HG03460 (cell line): ENCODE measurements around the gene GFRA1.

Source experiments
- ATAC-seq: cut with Tn5 transposase; IDR thresholded peaks from one replicate; pipeline ENCODE4 v1.9.1; 2021; ENCODE audit not compliant: unreplicated experiment

Gene GFRA1

DNA sequence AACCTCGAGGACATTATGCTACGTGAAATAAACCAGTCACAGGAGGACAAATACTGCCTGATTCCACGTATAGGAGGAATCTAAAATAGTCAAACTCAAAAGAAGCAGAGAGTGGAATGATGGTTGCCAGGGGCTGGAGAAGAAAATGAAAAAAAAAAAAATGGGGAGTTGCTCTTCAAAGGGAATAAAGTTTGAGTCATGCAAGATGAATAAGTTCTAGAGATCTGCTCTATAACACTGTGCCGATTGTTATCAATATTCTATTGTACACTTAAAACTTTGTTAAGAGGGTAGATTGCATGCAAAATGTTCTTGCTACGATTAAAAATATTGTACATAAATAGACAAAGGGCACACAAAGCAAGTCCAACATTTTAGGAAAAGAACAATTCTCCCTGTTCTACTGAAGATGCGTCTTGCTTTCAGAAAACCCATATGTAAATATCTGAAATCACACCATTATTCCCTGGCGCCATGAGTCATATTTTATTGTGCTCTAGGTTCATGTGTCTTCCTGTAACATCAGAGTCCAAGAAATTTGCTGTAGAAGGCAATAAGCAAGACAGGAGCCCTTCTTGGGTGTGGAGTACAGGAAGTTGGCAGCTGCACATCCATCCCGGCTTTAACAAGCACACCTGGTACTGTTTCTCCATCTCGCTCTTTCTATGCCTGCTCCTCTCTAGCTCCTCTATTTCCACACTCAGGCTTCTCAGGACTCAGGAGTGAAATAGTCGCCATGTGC lies 145.9 kb downstream of the GFRA1 start:
- ATAC-seq: no peak

DNA sequence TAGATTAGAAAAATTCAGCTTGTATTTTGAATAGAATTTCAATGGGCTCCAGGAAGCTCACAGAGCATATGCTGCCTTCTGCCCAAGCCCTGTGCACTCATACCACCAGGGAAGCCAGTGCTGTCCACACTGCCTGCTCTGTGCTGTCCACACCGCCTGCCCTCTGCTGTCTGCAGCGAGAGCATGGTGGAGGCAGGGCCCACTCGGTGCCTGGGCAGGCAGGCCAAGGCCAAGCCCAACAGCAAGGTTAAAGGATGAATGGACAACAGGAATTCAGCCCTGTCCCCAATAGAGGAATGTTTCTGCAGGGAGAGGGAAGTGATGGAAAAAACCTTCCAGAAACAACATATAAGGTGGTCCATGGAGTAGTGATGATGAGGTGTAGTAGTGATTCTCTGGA lies 146.8 kb downstream of the GFRA1 start:
- no peak for ATAC-seq

DNA sequence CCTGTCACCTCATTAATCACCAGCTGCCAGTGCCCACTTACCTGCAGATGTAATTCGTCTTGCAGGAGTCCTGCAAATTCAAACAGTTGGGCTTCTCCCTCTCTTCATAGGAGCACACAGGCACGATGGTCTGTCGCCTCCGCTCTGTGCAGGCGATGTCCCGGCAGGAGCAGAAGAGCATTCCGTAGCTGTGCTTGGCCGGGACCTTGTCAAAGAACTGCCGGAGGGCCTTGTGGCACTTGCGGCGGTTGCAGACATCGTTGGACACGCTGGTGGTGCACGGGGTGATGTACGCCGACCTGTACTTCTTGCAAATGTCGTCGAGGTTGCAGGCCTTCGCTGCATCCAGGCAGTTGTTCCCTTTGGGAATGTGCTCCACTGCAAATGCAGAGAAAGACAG lies 147.8 kb downstream of the GFRA1 start:
- ATAC-seq: no peak

DNA sequence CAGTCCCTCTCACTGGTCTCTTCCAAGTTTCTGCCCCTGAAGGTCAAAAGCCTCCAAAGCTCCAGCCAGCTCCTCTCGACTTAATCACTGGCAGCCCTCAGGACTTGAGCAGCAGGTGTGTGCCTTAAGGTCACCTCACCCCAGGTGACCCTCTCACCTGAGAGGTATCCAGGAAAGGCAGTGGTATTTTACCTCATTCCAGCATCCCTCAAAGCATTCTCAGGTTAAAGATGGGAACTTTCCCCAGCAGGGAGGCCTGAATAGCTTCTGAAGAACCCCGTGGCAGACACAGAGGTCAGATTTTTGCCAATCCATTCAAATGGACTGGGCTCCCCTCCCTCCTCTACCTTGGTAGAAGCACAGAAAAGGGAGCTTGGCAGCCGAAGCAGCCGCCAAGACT lies 148.2 kb downstream of the GFRA1 start:
- ATAC-seq: no peak

DNA sequence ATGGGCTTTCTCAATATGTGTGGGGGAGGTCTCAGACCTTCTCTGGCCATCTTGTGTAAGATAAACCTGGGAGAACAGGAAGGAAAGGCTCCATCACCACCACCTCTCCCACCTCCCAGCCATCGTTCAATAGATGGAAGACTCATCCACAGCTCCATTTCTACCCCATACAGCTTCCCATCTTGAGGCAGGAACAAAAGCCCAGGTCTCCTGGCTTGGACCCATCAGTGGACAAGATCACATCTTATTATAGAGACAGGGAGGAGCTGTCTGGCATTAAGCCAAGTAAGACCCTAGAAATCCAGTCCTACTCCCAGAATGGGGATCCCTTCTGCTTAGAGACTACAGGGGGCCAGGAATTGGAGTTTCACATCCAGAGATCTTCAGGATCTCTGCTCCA lies 150.3 kb downstream of the GFRA1 start:
- ATAC-seq: no peak

DNA sequence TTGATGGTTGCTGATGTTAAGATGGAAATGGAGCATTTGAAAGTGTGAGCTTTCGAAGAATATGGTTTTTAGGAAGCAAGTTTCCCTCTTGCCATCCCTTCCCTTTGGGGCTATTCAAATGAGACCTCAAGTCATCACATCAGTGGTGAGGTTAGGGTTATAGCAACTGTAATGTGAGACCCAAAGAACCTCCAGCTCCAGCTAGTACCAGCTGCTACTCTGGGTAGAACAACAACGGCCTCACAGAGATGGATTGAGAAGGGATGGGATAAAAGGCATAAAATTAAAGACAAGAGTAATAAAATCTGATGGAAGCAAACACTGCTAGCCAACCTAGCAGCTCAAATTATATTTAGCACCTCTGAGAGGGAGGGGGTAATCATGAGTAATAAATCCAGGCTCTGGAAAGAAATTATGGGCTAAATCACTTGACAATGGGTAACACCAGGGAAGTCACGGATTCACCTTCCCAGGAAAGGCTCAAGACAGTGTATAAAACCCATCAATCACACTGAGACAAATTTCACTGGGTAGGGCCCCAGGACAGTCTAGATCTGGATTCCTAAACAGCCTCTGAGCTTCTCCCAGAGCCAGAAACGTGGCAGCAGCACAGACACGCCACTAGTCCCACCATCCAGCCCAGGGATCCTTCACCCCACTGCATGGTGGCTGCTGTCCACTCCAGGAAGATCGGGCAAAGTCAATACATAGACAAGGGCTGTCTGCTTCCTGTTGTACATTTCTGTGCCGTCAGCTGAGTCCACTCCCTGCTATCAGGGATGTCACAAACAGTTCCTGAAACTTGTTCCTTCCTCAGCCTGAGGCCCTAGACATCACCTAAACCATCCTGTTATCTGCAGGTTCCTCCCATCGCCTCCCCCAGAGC lies 151.1 kb downstream of the GFRA1 start:
- ATAC-seq: no peak

- ATAC-seq: no peak
These were observed 152.1 kb downstream of the GFRA1 start for GRCh38 chr10:116120688-116121455.

DNA sequence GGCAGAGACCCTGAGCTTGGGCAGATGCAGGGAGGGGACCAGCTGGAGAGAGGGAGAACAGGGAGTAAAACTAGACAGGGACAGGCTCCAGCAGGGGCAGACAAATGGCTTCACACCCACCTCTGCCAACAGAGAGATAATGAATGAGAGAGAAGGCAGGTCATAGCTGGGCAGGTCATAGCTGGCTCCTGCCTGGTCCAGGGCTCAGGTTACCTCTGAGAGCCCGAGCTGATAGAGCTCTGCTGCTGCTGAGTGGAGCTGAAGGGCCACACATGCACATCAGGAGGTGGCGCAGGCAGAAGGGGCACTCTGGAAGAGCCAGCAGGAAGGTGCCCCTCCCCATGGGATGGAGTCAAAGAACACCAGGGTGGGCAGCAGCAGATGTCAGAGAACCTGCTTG lies 154.2 kb downstream of the GFRA1 start:
- ATAC-seq: no peak

- no peak for ATAC-seq
These were observed 157.2 kb downstream of the GFRA1 start for GRCh38 chr10:116115797-116116196.

DNA sequence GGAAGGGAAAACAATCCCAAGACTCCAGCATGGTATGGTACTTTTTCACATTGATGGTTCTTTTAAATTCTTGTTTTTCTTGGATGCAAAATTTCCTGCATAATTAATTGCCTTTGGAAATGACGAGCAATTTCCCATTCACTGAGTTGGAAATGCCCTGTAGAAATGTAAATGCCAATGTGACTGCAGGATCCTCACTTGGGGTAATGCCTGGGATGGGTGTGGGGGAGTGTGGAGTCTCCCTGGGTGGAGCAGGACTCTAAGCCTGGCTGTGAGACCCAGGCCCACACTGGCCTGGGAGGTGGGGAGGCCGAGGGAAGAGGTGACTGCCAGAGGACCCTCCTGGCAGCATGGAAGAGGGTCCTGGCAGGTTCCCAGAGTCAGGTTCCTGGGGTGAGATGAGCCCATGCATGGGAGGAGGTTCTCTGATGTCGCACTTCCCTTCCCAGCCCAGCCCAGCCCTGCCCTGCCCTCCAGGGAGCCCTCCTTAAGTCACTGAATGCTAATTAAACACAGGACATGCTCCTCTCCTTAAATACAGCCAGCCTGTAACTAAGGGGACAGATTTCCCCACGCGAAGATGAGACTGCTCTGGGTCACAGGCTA lies 157.9 kb downstream of the GFRA1 start:
- ATAC-seq: no peak

GRCh38 chr10:116113721-116114501 lies 159.1 kb downstream of the GFRA1 start:
- no peak for ATAC-seq

- ATAC-seq: no peak
These were observed 160.5 kb downstream of the GFRA1 start for GRCh38 chr10:116112232-116113231.

GRCh38 chr10:116111483-116112095 lies 161.4 kb downstream of the GFRA1 start:
- ATAC-seq: no peak

DNA sequence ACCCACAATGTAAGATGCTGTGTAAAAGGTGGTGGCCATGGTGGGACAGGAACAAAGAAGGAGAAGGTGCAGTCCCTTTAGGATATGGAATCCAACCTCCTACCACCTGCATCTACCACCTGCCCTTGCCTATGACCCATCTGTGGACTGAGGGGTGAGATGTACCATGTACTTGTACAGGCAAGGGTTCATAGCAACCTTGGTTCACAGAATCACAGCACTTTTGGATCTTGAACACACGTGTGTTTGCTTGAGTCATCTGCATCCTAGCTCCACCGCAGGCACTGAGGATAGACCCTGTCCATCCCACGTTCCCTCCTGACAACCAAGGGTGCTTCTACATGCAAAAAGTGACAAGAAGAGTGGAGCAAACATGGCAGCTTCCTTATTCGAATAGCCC lies 162.3 kb downstream of the GFRA1 start:
- no peak for ATAC-seq

- ATAC-seq: no peak
These were observed 163.1 kb downstream of the GFRA1 start for GRCh38 chr10:116109881-116110280.

DNA sequence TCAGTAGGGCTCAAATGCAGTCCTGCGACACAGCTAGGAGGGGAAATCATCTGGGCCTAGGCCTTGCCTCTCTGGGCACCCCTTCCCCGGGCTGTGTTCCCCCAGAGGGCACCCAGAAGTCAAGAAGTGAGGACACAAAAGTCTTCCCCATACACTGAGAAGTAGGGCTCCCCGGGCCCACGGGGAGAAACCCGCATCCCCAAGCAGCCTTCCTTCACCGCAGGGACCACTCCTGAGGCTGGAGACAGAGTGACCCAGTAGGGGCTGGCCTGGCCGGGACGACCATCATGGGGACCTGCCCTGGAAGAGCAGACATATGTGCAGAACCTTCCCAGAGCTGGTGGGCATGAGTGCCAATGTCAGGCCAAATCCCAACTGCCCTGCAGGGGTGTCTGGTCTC lies 163.5 kb downstream of the GFRA1 start:
- no peak for ATAC-seq

- ATAC-seq: no peak
These were observed 164.9 kb downstream of the GFRA1 start for GRCh38 chr10:116108095-116108494.

DNA sequence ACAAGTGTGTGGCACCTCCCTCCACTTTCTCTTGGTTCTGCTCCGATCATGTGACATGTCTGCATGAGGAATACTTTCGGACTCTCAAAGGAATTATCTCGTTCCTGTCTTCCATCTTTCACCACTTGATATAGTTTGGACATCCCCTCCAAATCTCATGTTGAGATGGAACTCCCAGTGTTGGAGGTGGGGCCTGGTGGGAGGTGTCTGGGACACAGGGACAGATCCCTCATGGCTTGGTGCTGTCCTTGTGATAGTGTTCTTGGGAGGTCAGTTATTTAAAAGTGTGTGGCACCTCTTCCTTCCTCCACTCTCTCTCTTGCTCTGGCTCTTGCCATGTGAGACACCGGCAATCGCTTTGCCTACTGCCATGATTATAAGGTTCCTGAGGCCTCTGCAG lies 166.4 kb downstream of the GFRA1 start:
- ATAC-seq: no peak

DNA sequence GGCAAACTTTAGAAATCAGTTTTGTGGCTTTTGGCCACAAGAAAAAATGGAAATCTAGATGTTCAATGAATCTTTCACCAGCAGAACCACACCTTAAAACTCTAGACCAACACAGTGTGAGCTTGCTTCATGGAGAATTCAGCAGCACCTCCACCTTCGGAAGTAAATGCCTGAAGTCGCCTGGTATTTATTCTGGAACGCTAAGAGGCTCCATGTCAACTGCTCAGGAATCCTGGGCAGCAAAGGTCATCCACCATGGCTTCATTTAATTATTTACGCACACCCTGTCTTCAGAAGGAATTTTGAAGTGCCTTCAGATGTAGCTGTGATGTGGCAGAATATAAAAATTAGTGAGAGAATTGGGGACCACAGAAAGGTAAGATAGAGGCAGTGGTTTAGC lies 167.7 kb downstream of the GFRA1 start:
- no peak for ATAC-seq
